GM13977 (cell line): ENCODE data around the gene ACER1.

Experiments used
- DNase-seq: peaks from one replicate; pipeline ENCODE4 v3.0.0; 2012; ENCODE audit warnings: low spot score
- CTCF ChIP-seq: IDR thresholded peaks from 2 replicates; pipeline ENCODE4 v1.5.1; 2012; ENCODE audit warnings: mild to moderate bottlenecking, control low read depth; ENCODE audit not compliant: insufficient read depth; ENCODE audit errors: extremely low read depth, missing control alignments
- in situ Hi-C: fragments of 300-500 bp; cut with MboI; formaldehyde crosslinking; loops from one replicate; pipeline ENCODE4 v1.12.0; 2022; ENCODE audit warnings: low sequenced_read_pairs, low pct_unique_long_range_greater_than_20kb, mixed read lengths, inconsistent platforms; ENCODE audit not compliant: unreplicated experiment

Gene ACER1

GRCh38 chr19:6376512-6377190, 43.2 kb upstream of the ACER1 start:
- DNase-seq: no peak
- TF ChIP-seq CTCF: no peak
- in situ Hi-C loops: no loop called here

GRCh38 chr19:6375411-6376010, 42.1 kb upstream of the ACER1 start, which contains the start of gene PSPN:
Gene PSPN, minus strand, starts transcription at chr19:6375933. Its CDS starts 84 bp downstream, at chr19:6375849.
- TF ChIP-seq CTCF: no peak
- in situ Hi-C loops: no loop called here
- DNase-seq: no peak

GRCh38 chr19:6374711-6375410, 41.4 kb upstream of the ACER1 start:
- in situ Hi-C loops: no loop called here

GRCh38 chr19:6374161-6374709, 40.8 kb upstream of the ACER1 start:
- in situ Hi-C loops: no loop called here
- no peak for DNase-seq
- no peak for TF ChIP-seq CTCF

More at GRCh38 chr19:6374711-6375410, 41.4 kb upstream of the ACER1 start:
- TF ChIP-seq CTCF: no peak
- DNase-seq: no peak

GRCh38 chr19:6373813-6374108, 40.3 kb upstream of the ACER1 start:
- no peak for TF ChIP-seq CTCF
- in situ Hi-C loops: no loop called here
- DNase-seq: peak; percentile 42

- peak; percentile 99 for DNase-seq
- in situ Hi-C loops: no loop called here
- TF ChIP-seq CTCF: no peak
These were observed 39.8 kb upstream of the ACER1 start for GRCh38 chr19:6373096-6373812.
